CD4-positive, alpha-beta T cell treated with Interleukin-10 for 1 hour (primary cell): ENCODE data around the gene EPN1.

Experiments
- DNase-seq: peaks from one replicate; pipeline ENCODE4 v3.0.0-alpha.2; 2020

EPN1 gene

GRCh38 chr19:55674841-55675660 is at the start of gene EPN1:
Gene EPN1, plus strand, starts transcription at chr19:55675226. Its CDS starts 3,402 bp downstream, at chr19:55678628.
- peak; percentile 98 for DNase-seq

GRCh38 chr19:55626350-55626749 is 48.7 kb upstream of the EPN1 start:
- DNase-seq = peak; percentile 82

- peak; percentile 93 for DNase-seq
Measured at GRCh38 chr19:55632463-55632834, 42.6 kb upstream of the EPN1 start.

GRCh38 chr19:55633861-55634260 is 41.2 kb upstream of the EPN1 start:
- no peak for DNase-seq

- DNase-seq = peak; percentile 36
Measured at GRCh38 chr19:55635334-55635717, 39.7 kb upstream of the EPN1 start.

- no peak for DNase-seq
Measured at GRCh38 chr19:55635856-55636440, 39.1 kb upstream of the EPN1 start.

GRCh38 chr19:55636723-55637122 is 38.3 kb upstream of the EPN1 start:
- no peak for DNase-seq

- DNase-seq = no peak
Measured at GRCh38 chr19:55637534-55637933, 37.5 kb upstream of the EPN1 start.

GRCh38 chr19:55638864-55639359 is 36.1 kb upstream of the EPN1 start:
- DNase-seq = peak; percentile 73

GRCh38 chr19:55640043-55640576 is 34.9 kb upstream of the EPN1 start:
- peak; percentile 81 for DNase-seq

GRCh38 chr19:55640577-55641425 is 34.2 kb upstream of the EPN1 start, which contains the start of gene ZNF580:
Gene ZNF580, plus strand, starts transcription at chr19:55641002. Its CDS starts 1,507 bp downstream, at chr19:55642509.
- peak; percentile 69 for DNase-seq

GRCh38 chr19:55641426-55642152 is 33.4 kb upstream of the EPN1 start:
- peak; percentile 49 for DNase-seq

- peak; percentile 21 for DNase-seq
Measured at GRCh38 chr19:55642153-55643002, 32.6 kb upstream of the EPN1 start.

- DNase-seq = peak; percentile 84
Measured at GRCh38 chr19:55643003-55643886, 31.8 kb upstream of the EPN1 start, which contains the start of gene ZNF581. Gene ZNF581, plus strand, starts transcription at chr19:55643649. Its CDS starts 923 bp downstream, at chr19:55644572.

GRCh38 chr19:55643887-55644176 is 31.2 kb upstream of the EPN1 start:
- no peak for DNase-seq

- no peak for DNase-seq
Measured at GRCh38 chr19:55644191-55644833, 30.7 kb upstream of the EPN1 start.

- DNase-seq = no peak
Measured at GRCh38 chr19:55644842-55645511, 30.0 kb upstream of the EPN1 start.

- DNase-seq = no peak
Measured at GRCh38 chr19:55645512-55645881, 29.5 kb upstream of the EPN1 start.
